PC-9 (cell line): ENCODE measurements around the gene NAT9. TPM values are rescaled to one million over a fixed set of nuclear protein-coding genes. Genes with fewer than 3 reads are reported as not detected.

Experiments used
- BruUV-seq: library from RNA; stranded (reverse); fragments of 400-500 nt; replicated peaks from 2 replicates; lab custom pipeline; 2021; lab: Mats Ljungman, UMichigan
- CTCF ChIA-PET: fragments of 300-600 bp; sonication (Branson Sonifier 250); formaldehyde crosslinking; loops from one replicate; lab custom pipeline; 2022; ENCODE audit warnings: antibody characterized with exemption; lab: Charles Lee
- POLR2A ChIA-PET: fragments of 300-600 bp; sonication (Branson Sonifier 250); formaldehyde crosslinking; loops from one replicate; lab custom pipeline; 2022; ENCODE audit warnings: antibody characterized with exemption; ENCODE audit not compliant: unreplicated experiment; lab: Charles Lee
- DNase-seq, 2 experiments: peaks; one replicate each; pipeline versions ENCODE4 v3.0.0 to v3.0.0-alpha.2; 2015 to 2022; ENCODE audit warnings: mixed read lengths in 1 of 2
- H2AFZ ChIP-seq: fragments of 200-600 bp; sonication (generic); 2 replicates; pipeline ENCODE4 v1.8.1; 2017; ENCODE audit warnings: antibody characterized with exemption
- H3F3A ChIP-seq: fragments of 200-600 bp; sonication (generic); 2 replicates; pipeline ENCODE4 v1.8.1; 2017; ENCODE audit warnings: antibody characterized with exemption, mild to moderate bottlenecking, low read depth; ENCODE audit not compliant: insufficient read depth
- H3K27ac ChIP-seq: fragments of 200-600 bp; sonication (generic); 2 replicates; pipeline ENCODE4 v1.6.1; 2016; ENCODE audit warnings: mixed run types
- H3K27me3 ChIP-seq: fragments of 200-600 bp; sonication (generic); 2 replicates; pipeline ENCODE4 v1.6.1; 2016; ENCODE audit warnings: low read depth, mixed run types; ENCODE audit not compliant: insufficient read depth
- H3K36me3 ChIP-seq: fragments of 200-600 bp; sonication (generic); 2 replicates; pipeline ENCODE4 v1.6.1; 2016; ENCODE audit warnings: low read depth, mixed run types
- H3K4me1 ChIP-seq: fragments of 200-600 bp; sonication (generic); replicated peaks from 2 replicates; pipeline ENCODE4 v1.6.1; 2016; ENCODE audit warnings: mixed run types; ENCODE audit not compliant: insufficient read depth
- H3K4me2 ChIP-seq: fragments of 200-600 bp; sonication (generic); 2 replicates; pipeline ENCODE4 v1.6.1; 2017; ENCODE audit warnings: mixed run types
- H3K4me3 ChIP-seq: fragments of 200-600 bp; sonication (generic); 2 replicates; pipeline ENCODE4 v1.6.1; 2016; ENCODE audit warnings: mixed run types
- H3K79me2 ChIP-seq: fragments of 200-600 bp; sonication (generic); 2 replicates; pipeline ENCODE4 v1.6.1; 2017; ENCODE audit warnings: low read depth, mixed run types
- H3K9me2 ChIP-seq: fragments of 200-600 bp; sonication (generic); 2 replicates; pipeline ENCODE4 v1.8.1; 2017; ENCODE audit warnings: mild to moderate bottlenecking; ENCODE audit not compliant: insufficient read depth
- H3K9me3 ChIP-seq: fragments of 200-600 bp; sonication (generic); 2 replicates; pipeline ENCODE4 v1.8.1; 2016; ENCODE audit warnings: low read depth; ENCODE audit not compliant: insufficient read depth
- H4K20me1 ChIP-seq: fragments of 200-600 bp; sonication (generic); 2 replicates; pipeline ENCODE4 v1.8.1; 2017; ENCODE audit not compliant: insufficient read depth
- CTCF ChIP-seq: fragments of 200-600 bp; sonication (generic); conservative IDR thresholded peaks from 2 replicates; pipeline ENCODE4 v1.6.1; 2017; ENCODE audit warnings: mixed run types, antibody characterized with exemption, mild to moderate bottlenecking, moderate library complexity
- EZH2 ChIP-seq: fragments of 200-600 bp; sonication (generic); IDR thresholded peaks from 2 replicates; pipeline ENCODE4 v1.8.0; 2017; ENCODE audit warnings: antibody characterized with exemption, low read depth
- intact Hi-C: fragments of 100-400 bp; cut with micrococcal nuclease; formaldehyde crosslinking; loops from one replicate; pipeline ENCODE4 v1.10.0; 2022; ENCODE audit not compliant: unreplicated experiment
- total RNA-seq: library from RNA; stranded (reverse); gene quantifications from 2 replicates; pipeline ENCODE4 v1.2.3, GENCODE V29; 2021

The NAT9 gene
- total RNA-seq, 1 experiment from 2014 or later, result 31.5 TPM

- no peak overlapping the region for H2AFZ ChIP-seq
- no peaks in the 10 kb centered on the region for H3K27me3 ChIP-seq
- no peaks in the 10 kb centered on the region for H3K36me3 ChIP-seq
- no peak overlapping the region for H3K27ac ChIP-seq
- peaks cover 24% of the 10 kb centered on the region for H3K79me2 ChIP-seq
- H3K9me3 ChIP-seq, result no peaks in the 10 kb centered on the region
- no peak overlapping the region for H3K4me3 ChIP-seq
- no peaks in the 10 kb centered on the region for H4K20me1 ChIP-seq
- POLR2A ChIA-PET, result no interaction called here
- TF ChIP-seq CTCF (no peak), EZH2 (no peak)
- no peaks in the 10 kb centered on the region for H3K9me2 ChIP-seq
- peaks cover 16% of the 10 kb centered on the region for H3K4me1 ChIP-seq
- CTCF ChIA-PET, result no interaction called here
- intact Hi-C loops, result loop anchor here (10.0 kb wide), 1 partner anchor 175 kb away; no protein-coding TSS in a partner anchor
- no peaks in the 10 kb centered on the region for H3F3A ChIP-seq
- BruUV-seq, result no TSS peak
- no peak overlapping the region for H3K4me2 ChIP-seq
- no peak for DNase-seq
Observed at GRCh38 chr17:74779501-74779900, 3.4 kb upstream of the NAT9 start.

GRCh38 chr17:74778960-74779359 is 2.8 kb upstream of the NAT9 start:
- TF ChIP-seq CTCF (no peak), EZH2 (no peak)
- H3K36me3 ChIP-seq, result no peaks in the 10 kb centered on the region
- no peak overlapping the region for H2AFZ ChIP-seq
- ChIA-PET POLR2A (no interaction called here), CTCF (no interaction called here)
- H3K4me1 ChIP-seq, result peaks cover 16% of the 10 kb centered on the region
- no peak overlapping the region for H3K4me2 ChIP-seq
- H3F3A ChIP-seq, result no peaks in the 10 kb centered on the region
- no peak overlapping the region for H3K27ac ChIP-seq
- no peaks in the 10 kb centered on the region for H4K20me1 ChIP-seq
- peaks cover 24% of the 10 kb centered on the region for H3K79me2 ChIP-seq
- H3K4me3 ChIP-seq, result no peak overlapping the region
- no TSS peak for BruUV-seq
- peak in 1 of 2 experiments; percentile 53 for DNase-seq
- no peaks in the 10 kb centered on the region for H3K27me3 ChIP-seq
- intact Hi-C loops, result loop anchor here (10.0 kb wide), 1 partner anchor 176 kb away; no protein-coding TSS in a partner anchor
- H3K9me3 ChIP-seq, result no peaks in the 10 kb centered on the region
- no peaks in the 10 kb centered on the region for H3K9me2 ChIP-seq

- Histone ChIP-seq H3K27me3 (no peaks in the 10 kb centered on the region), H3K4me3 (no peak overlapping the region), H3K79me2 (peaks cover 24% of the 10 kb centered on the region), H3F3A (no peaks in the 10 kb centered on the region), H4K20me1 (peaks cover 5% of the 10 kb centered on the region; the same call in 1 of the 2 replicates), H2AFZ (no peak overlapping the region), H3K9me3 (no peaks in the 10 kb centered on the region), H3K27ac (no peak overlapping the region), H3K36me3 (0 out of 2 replicates have a peak, but pooled peaks cover 4% of the 10 kb centered on the region), H3K4me1 (peaks cover 16% of the 10 kb centered on the region), H3K9me2 (no peaks in the 10 kb centered on the region), H3K4me2 (no peak overlapping the region)
- no peak for TF ChIP-seq EZH2
- no peak for TF ChIP-seq CTCF
- CTCF ChIA-PET, result interaction anchor here (0.7 kb wide), 1 partner anchor 340 kb away, joined by 3 read pairs; no protein-coding TSS in a partner anchor
- BruUV-seq, result TSS peak; percentile 24
- no peak for DNase-seq
- intact Hi-C loops, result loop anchor here (10.0 kb wide), 1 partner anchor 177 kb away; no protein-coding TSS in a partner anchor
- POLR2A ChIA-PET, result no interaction called here
Observed at GRCh38 chr17:74777901-74778515, 1.9 kb upstream of the NAT9 start.
